Upper lobe of right lung (tissue), 1 donor: ENCODE measurements around the gene MYO7A. TPM values are rescaled to one million over a fixed set of nuclear protein-coding genes. Genes with fewer than 3 reads are reported as not detected.

Source experiments
- ATAC-seq: fragments of 200-7000 bp; cut with Tn5 transposase; one replicate; pipeline ENCODE4 v1.9.1; 2020; ENCODE audit warnings: mild to moderate bottlenecking, moderate library complexity
- DNase-seq: peaks from one replicate; pipeline ENCODE4 v3.0.0-alpha.2; 2020
- H3K27ac ChIP-seq: fragments of 200-600 bp; one replicate; pipeline ENCODE4 v1.8.0; 2022
- H3K27me3 ChIP-seq: fragments of 200-600 bp; one replicate; pipeline ENCODE4 v1.8.0; 2022; ENCODE audit warnings: mild to moderate bottlenecking
- H3K36me3 ChIP-seq: fragments of 200-600 bp; one replicate; pipeline ENCODE4 v1.8.0; 2022
- H3K4me1 ChIP-seq: fragments of 200-600 bp; one replicate; pipeline ENCODE4 v1.8.0; 2022
- H3K4me3 ChIP-seq: fragments of 200-600 bp; one replicate; pipeline ENCODE4 v1.8.0; 2022; ENCODE audit warnings: mild to moderate bottlenecking
- H3K9me3 ChIP-seq: fragments of 200-600 bp; one replicate; pipeline ENCODE4 v1.8.0; 2022
- CTCF ChIP-seq: fragments of 200-600 bp; IDR thresholded peaks from one replicate; pipeline ENCODE4 v1.8.0; 2022; ENCODE audit warnings: antibody characterized with exemption
- intact Hi-C: fragments of 100-400 bp; cut with DNase I; formaldehyde crosslinking; loops from one replicate; pipeline ENCODE4 v1.11.0; 2022
- total RNA-seq: library from RNA; stranded (reverse); fragmentation: NEBNext Ultra II Directional; extraction: Animal tissue kit (Norgen Biotek cat#: 25700); gene quantifications from one replicate; pipeline ENCODE4 v1.2.1, GENCODE V29; 2021
- donor health status: DM: no; HTN: yes; CAD: no; lungs with severe emphysema.

Gene MYO7A
- total RNA-seq, 1 donor from 2014 or later: 3.6 TPM

- H3K27me3 ChIP-seq: no peaks in the 10 kb centered on the region
- H3K36me3 ChIP-seq: no peaks in the 10 kb centered on the region
- intact Hi-C loops: no loop called here
- H3K4me3 ChIP-seq: no peak overlapping the region
- H3K27ac ChIP-seq: no peak overlapping the region
- no peaks in the 10 kb centered on the region for H3K9me3 ChIP-seq
- no peaks in the 10 kb centered on the region for H3K4me1 ChIP-seq
- DNase-seq (no peak), ATAC-seq (no peak)
- TF ChIP-seq CTCF: no peak
These were observed 124.7 kb downstream of the MYO7A start for GRCh38 chr11:77252555-77253270.

- no peaks in the 10 kb centered on the region for H3K36me3 ChIP-seq
- TF ChIP-seq CTCF: no peak
- H3K4me1 ChIP-seq: no peaks in the 10 kb centered on the region
- H3K27me3 ChIP-seq: no peaks in the 10 kb centered on the region
- DNase-seq (no peak), ATAC-seq (no peak)
- H3K9me3 ChIP-seq: no peaks in the 10 kb centered on the region
- intact Hi-C loops: no loop called here
- H3K4me3 ChIP-seq: no peak overlapping the region
- H3K27ac ChIP-seq: no peak overlapping the region
These were observed 125.6 kb downstream of the MYO7A start for GRCh38 chr11:77253690-77254089.

GRCh38 chr11:77259641-77260040 lies 131.6 kb downstream of the MYO7A start:
- Histone ChIP-seq H3K9me3 (peaks cover 7% of the 10 kb centered on the region), H3K4me3 (no peak overlapping the region), H3K36me3 (no peaks in the 10 kb centered on the region), H3K27ac (no peak overlapping the region), H3K4me1 (no peaks in the 10 kb centered on the region), H3K27me3 (no peaks in the 10 kb centered on the region)
- DNase-seq: no peak
- TF ChIP-seq CTCF: no peak
- intact Hi-C loops: no loop called here
- no peak for ATAC-seq

GRCh38 chr11:77262803-77263202 lies 134.8 kb downstream of the MYO7A start:
- ATAC-seq (no peak), DNase-seq (no peak)
- no peak for TF ChIP-seq CTCF

More at GRCh38 chr11:77262803-77263202, 134.8 kb downstream of the MYO7A start:
- peaks cover 7% of the 10 kb centered on the region for H3K9me3 ChIP-seq
- no peaks in the 10 kb centered on the region for H3K36me3 ChIP-seq
- no peak overlapping the region for H3K4me3 ChIP-seq
- intact Hi-C loops: no loop called here
- no peak overlapping the region for H3K27ac ChIP-seq
- no peaks in the 10 kb centered on the region for H3K4me1 ChIP-seq
- no peaks in the 10 kb centered on the region for H3K27me3 ChIP-seq

Other genes starting within 250 kb of the MYO7A start
- not detected for gene B3GNT6, start 93.8 kb upstream of the MYO7A start, total RNA-seq
- gene CAPN5, start 61.3 kb upstream of the MYO7A start, total RNA-seq: 6.5 TPM
- not detected for gene OMP, start 25.4 kb upstream of the MYO7A start, total RNA-seq
- gene GDPD4, start 173.4 kb downstream of the MYO7A start, total RNA-seq: not detected